Stimulated activated CD4-positive, alpha-beta T cell treated with anti-CD3 and anti-CD28 coated beads, TNF-alpha, amount 100 ng/mL, for 48 hours (primary cell): Measurements from ENCODE around the gene P2RY2.

Experiments
- DNase-seq, 3 donors: peaks; one replicate each; pipeline ENCODE4 v3.0.0-alpha.2; 2020; ENCODE audit warnings: low read depth in 3 of 3

Gene P2RY2

GRCh38 chr11:73218106-73218829, at the start of gene P2RY2:
P2RY2 (plus strand) TSS chr11:73218281; CDS start chr11:73234160, 15,879 bp downstream.
- peak; percentile 9 to 41 (median 14) for DNase-seq

GRCh38 chr11:73168925-73169579, 49.0 kb upstream of the P2RY2 start:
- DNase-seq: no peak

GRCh38 chr11:73170140-73170539, 47.9 kb upstream of the P2RY2 start:
- no peak for DNase-seq

DNA sequence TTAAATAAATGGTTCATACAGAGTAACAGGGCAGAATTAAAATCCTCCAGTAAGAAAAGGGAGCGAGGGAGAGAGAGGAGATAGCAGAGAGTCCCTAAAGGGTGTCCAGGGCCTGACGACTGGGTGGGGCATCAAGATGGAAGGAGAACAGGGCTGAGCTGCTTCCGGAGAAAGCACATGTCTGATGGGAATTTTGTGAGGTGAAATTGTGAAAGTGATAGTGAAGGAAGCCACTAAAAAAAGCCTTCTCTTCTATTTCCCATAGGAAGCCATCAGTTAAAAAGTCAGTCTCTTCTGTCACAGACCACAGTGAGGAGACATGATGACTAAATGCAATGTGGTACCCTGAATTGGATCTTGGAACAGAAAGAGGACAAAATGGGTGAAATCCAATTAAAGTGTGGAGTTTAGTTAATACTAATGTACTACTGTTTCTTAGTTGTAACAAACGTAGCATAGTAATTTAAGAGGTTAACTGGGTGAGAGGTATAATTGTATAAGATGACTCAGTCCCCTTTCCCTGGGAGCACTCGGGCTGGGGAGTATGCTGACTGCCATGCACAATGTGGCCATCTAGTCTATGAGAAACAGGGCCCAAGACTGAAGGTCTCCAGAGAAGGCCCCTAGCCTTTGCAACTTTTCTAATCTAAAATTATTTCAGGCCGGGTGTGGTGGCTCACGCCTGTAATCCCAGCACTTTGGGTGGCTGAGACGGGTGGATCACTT, 46.5 kb upstream of the P2RY2 start:
- DNase-seq: no peak

DNA sequence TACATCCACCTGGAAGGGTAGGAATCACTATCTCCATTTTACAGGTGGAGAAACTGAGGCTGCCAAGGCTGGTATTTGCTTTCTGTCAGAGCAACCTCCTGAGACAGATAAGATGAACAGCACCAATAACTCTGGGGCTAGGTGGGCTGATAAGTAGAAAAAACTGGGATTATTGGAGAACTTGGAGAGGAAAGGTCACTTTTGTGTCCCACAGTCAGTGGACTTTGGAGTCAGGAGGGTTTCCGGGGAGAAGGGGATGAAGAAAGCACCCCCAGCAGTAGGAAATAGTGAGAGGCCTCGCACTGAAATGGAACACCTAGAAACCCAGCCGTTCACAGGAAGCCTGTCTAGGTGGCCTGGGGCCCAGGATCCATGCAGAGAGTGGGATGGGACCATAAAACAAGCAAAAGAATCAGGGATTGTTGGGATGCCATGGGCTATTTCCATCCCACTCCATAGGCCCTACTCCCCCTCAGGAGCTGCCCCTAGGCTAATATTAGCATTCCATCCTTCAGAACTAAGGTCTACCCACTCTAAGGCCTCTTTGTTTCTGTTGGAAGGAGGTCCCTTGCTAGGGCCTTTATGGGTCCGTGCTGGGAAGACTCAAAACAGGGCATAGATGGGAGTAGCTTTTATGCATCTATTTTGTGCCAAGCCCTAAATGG, 45.0 kb upstream of the P2RY2 start:
- no peak for DNase-seq

DNA sequence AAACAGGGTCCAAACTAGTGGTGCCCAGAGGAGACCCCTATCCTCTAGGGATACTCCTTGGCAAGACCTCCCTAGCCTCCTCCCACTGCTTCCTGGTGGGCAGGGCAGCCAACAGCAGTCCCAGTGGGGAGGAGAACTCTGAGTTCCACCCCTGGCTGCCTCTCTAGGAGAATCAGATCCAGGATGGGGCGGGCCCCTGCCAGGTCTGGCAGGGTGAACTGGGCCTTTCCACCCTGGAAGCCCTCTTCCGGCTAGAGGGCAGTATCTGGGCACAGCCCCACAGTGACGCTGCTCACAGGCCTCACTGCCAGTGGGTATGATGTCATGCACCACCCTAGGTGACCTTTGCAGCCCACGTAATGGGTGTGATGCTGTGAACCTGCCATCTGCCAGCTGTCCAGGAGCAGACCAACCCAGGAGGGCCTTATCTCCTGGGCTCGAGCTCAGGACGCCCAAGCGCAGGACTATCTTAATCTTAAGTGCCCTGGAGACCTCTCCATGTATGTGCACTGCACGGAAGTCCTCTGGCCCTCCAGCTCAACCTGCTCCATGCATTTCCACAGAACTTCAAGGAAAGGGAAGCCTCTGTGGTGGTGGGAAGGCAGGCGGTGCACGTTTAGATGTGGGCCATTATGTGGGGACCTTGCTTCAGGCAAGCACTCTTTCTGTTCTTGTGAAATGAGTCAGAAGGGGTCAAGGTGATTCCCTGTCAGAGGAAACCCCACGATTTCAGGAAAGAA, 44.2 kb upstream of the P2RY2 start:
- DNase-seq: no peak

GRCh38 chr11:73174495-73174791, 43.6 kb upstream of the P2RY2 start:
- no peak for DNase-seq

- DNase-seq: no peak
Observed at GRCh38 chr11:73175551-73176144, 42.4 kb upstream of the P2RY2 start.

GRCh38 chr11:73176145-73176873, 41.8 kb upstream of the P2RY2 start:
- DNase-seq: no peak

DNA sequence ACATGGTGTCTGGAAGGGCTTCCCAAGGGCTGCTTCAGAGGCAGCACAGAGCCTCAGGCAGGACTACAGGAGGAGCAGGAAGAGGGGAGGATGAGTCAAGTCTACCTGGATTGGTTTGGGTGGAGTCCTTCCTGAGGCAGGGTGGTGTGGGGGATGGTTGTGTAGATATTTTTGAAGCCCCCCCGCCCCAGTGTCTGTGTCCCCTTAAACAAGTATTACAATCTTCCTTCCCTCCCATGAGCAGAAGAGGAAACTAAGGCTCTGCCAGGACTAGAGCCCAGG, 41.3 kb upstream of the P2RY2 start:
- DNase-seq: no peak

DNA sequence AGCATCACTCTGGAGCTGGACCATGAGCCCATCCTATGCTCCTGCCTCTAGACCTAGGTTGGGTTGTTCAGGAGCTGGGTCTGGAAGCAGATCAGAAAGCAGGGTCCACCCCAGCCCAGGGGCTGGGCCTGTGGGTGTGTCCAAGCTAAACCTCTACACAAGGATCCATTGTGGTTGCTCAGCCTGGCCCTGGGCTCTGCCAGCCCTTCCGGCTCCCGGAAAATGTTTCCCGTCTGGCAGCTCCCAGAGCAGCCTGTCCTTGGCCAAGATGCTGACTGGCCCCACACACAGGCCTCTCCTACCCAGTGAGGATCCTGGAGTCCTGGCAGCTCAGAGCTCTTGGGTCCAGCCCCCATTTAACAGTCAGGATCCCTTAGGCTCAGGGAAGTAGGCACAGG, 40.7 kb upstream of the P2RY2 start:
- no peak for DNase-seq

DNA sequence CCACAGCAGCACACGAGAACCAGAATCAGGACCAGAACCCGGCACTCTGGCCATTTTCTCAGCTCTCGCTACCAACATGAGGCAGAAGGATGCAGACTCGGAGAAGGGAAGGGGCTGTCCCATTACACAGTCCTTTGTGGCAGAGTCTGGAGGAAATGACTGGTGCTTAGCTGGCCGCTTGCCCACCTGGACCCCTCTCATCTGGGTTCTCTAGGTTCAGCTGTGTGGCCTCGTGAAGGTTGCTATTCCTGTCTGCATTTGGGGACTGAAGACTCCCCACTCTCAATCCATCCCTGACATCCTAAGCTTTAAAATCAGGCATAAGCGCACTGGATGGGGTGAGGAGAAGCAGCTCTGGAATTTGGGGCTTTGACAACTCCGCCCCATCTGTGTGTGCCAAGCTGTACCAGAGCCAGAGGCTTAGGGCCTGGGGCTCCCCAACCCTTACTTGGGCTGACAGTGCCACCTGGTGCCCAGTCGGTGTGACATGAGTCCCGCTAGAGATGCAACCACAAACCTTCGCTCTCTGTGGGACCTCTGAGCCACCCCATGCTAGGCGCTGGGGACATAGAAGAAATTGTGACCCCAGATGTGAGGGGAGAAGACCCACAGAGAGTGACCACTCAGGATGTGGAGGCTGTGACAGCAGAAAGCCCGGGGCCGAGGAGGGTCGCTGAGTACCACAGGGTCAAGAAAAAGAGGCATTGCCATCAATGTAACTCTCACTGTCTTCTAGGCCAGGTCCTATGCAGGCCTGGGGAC, 40.1 kb upstream of the P2RY2 start:
- peak; percentile 58 to 67 (median 59) for DNase-seq

GRCh38 chr11:73178681-73179080, 39.4 kb upstream of the P2RY2 start:
- DNase-seq: no peak

DNA sequence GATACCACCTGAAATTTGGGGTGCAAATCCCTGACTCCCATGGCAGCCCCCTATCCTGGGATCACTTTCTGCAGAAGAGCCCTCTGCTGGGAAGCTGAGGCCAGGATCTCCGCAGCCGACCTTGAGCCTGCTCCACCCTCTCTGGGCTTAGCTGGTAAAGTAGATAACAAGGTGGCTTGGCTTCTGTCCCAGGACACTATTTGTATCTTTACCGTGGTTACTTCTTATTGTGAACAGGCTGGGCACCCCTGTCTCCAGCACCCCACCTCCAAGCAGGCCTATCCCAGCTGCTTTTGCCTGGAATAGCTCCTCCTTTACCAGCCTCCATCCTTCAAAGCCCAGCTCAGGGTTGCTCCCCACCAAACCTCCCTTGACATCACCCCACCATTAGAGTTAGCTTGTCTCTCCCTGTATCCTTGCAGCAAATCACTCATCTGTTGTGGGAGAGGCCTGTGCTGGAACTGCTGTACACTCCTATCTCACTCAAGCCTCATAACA, 35.2 kb upstream of the P2RY2 start:
- DNase-seq: no peak

DNA sequence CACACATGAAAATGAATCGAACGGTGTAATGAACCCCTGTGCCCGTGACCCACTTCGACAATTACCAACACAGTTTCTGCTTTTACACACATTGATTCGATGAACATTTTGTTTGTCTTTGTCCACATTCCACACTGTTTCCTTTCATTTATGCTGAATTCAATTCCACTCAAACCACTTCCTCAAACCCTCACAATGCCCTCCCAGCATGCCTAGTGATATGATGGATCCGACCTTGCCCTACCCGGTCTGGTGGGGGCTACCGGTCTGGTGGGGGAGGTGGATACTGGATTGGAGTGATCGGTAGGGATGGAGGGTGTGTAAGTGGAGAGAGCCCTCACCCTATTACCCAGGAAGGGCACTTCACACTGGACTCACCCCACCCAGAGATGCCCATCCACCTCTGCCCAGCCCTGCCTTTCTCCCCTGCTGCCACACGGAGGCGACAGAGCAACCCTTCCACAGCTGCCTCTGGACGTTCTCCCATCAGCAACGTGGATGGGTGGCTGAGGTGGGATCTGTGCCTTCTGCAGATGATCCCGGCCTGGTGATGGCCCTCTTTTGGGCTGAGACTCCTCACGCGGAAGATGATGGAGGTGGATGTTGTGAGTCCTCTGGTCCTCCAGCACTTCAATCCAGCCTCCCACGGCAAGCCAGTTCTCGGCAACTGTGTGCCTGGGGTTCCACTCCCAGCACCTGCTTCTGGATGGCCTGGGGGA, 33.0 kb upstream of the P2RY2 start:
- peak; percentile 32 to 39 (median 39) for DNase-seq

DNA sequence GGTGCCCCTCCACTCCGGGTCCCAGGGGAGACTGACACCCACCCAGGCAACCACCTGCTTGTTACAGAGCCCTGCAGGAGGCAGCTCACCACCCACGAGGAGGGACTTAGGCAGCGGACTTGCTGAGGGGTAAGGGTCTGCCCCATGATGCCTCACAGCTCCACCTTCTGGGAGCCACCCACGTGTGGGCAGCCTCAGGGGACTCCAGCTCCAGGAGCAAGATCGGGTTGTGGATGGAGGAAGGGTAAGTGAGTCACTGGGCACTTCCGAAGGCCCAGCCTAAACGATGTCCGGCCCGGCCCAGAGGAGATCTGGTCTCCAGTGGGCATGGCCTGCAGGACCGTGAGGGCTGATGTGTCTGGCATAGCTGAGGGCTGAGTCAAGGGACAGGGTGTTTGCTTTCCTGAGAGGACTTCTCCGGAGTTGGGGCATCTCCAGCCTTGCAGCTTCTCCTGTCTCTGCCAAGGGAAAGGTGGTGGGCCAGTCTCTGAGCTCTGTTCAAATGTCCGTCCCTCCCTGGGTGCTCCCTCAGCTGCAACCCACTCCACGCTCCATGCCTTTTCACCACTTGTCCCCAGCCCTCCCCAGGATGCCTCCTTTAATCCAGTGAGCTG, 32.3 kb upstream of the P2RY2 start:
- no peak for DNase-seq

- no peak for DNase-seq
Observed at GRCh38 chr11:73186294-73186850, 31.7 kb upstream of the P2RY2 start.

- DNase-seq: no peak
Observed at GRCh38 chr11:73186886-73187285, 31.2 kb upstream of the P2RY2 start.

DNA sequence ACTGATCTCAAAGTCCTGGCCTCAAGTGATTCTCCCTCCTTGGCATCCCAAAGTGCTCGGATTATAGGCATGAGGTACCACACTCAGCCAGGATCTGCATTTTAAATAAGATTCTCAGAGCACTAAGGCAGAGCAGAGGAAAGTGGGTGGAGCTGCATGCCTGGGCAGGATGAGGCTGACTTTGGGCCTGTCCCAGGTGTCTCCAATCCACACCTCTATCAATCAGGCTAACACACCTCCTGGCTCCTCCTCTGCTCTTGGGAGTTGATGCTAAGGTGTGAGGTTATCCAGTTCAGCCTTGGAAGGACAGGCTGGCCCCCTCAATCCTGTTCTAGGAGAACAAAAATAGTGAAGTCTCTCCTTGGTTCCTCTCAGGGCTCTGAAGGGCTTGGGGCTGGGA, 30.2 kb upstream of the P2RY2 start:
- DNase-seq: no peak
